Sigmoid colon (tissue), 7 donors: ENCODE data around the gene COBL. TPM values are rescaled to one million over a fixed set of nuclear protein-coding genes. Genes with fewer than 3 reads are reported as not detected.

ENCODE experiments used
- DNase-seq: peaks from one replicate; pipeline ENCODE4 v3.0.0-alpha.2; 2019
- H3K27ac ChIP-seq, 4 donors: fragments of 200-600 bp; sonication (generic); one replicate each; pipeline ENCODE4 v1.5.1; 2016 to 2019; ENCODE audit warnings: mild to moderate bottlenecking in 1 of 4
- H3K27me3 ChIP-seq, 3 donors: fragments of 200-600 bp; sonication (generic); one replicate each; pipeline ENCODE4 v1.5.1; 2019; ENCODE audit warnings: mild to moderate bottlenecking in 1 of 3
- H3K36me3 ChIP-seq, 4 donors: fragments of 200-600 bp; sonication (generic); one replicate each; pipeline ENCODE4 v1.5.1; 2016 to 2019
- H3K4me1 ChIP-seq, 4 donors: fragments of 200-600 bp; sonication (generic); one replicate each; pipeline ENCODE4 v1.5.1; 2017 to 2019
- H3K4me3 ChIP-seq, 4 donors: fragments of 200-600 bp; sonication (generic); one replicate each; pipeline ENCODE4 v1.5.1; 2017 to 2019; ENCODE audit warnings: mild to moderate bottlenecking in 2 of 4, moderate library complexity in 1 of 4
- H3K9me3 ChIP-seq, 4 donors: fragments of 200-600 bp in 3 of 4; sonication (generic) in 3 of 4; one replicate each; pipeline versions ENCODE4 v1.5.1 to v1.6.1; 2013 to 2019
- CTCF ChIP-seq, 4 experiments: fragments of 450-650 bp in 3 of 4; fragments of 200-600 bp in 1 of 4; IDR thresholded peaks; one replicate each; pipeline ENCODE4 v1.5.1; 2016 to 2019; ENCODE audit warnings: antibody characterized with exemption in 4 of 4, mild to moderate bottlenecking in 3 of 4, moderate library complexity in 2 of 4
- EP300 ChIP-seq, 4 donors: sonication (generic); formaldehyde crosslinking; IDR thresholded peaks; one replicate each; pipeline ENCODE4 v1.6.1; 2017; ENCODE audit warnings: antibody characterized with exemption in 4 of 4
- POLR2A ChIP-seq, 2 donors: fragments of 450-650 bp; IDR thresholded peaks; one replicate each; pipeline ENCODE4 v1.6.1; 2016; ENCODE audit warnings: antibody characterized with exemption in 2 of 2, mild to moderate bottlenecking in 2 of 2, moderate library complexity in 2 of 2
- POLR2AphosphoS5 ChIP-seq, 4 donors: sonication (generic); formaldehyde crosslinking; IDR thresholded peaks; one replicate each; pipeline ENCODE4 v1.6.1; 2017; ENCODE audit warnings: antibody characterized with exemption in 4 of 4
- whole genome bisulfite sequencing, 2 donors: extraction: QIAGEN DNeasy Blood & Tissue Kit; methylation state at CpG; one replicate each; pipeline ENCODE4 v1.1.7; 2013; 5-methylcytosine and 5-hydroxymethylcytosine counted together
- intact Hi-C: fragments of 100-400 bp; cut with DNase I; formaldehyde crosslinking; loops from one replicate; pipeline ENCODE4 v1.15.1; 2023
- polyA plus RNA-seq, 3 donors: library from polyadenylated mRNA; stranded (reverse); fragments of 200-250 nt; gene quantifications; one replicate each; pipeline ENCODE4 v1.2.3, GENCODE V29; 2013
- total RNA-seq, 4 donors: library from RNA; depleted of rRNA; stranded (reverse); fragments of >200 nt; gene quantifications; one replicate each; pipeline ENCODE4 v1.1.0, GENCODE V29; 2016
- donor health status: healthy with polysubstance abuse.
- donor health status: Bipolar disorder and iron deficiency.
- donor health status: healthy.

COBL gene
- total and polyA plus RNA-seq, 7 donors: 3.0 to 27.6 (median 10.0) TPM

- no peaks in the 10 kb centered on the region for H3K9me3 ChIP-seq
- no peak overlapping the region for H3K27ac ChIP-seq
- H3K36me3 ChIP-seq: no peaks in the 10 kb centered on the region
- H3K4me3 ChIP-seq: no peak overlapping the region
- H3K4me1 ChIP-seq: no peaks in the 10 kb centered on the region
- WGBS, 2 donors: 94% methylated on average over 4 of the region's 4 CpGs
- H3K27me3 ChIP-seq: no peaks in the 10 kb centered on the region
- TF ChIP-seq POLR2AphosphoS5 (IDR thresholded peaks at IDR 0.05) (no peak), EP300 (IDR thresholded peaks at IDR 0.05) (no peak), POLR2A (IDR thresholded peaks at IDR 0.05) (no peak), CTCF (IDR thresholded peaks at IDR 0.05) (no peak)
- intact Hi-C loops: loop anchor here (10.0 kb wide), 1 partner anchor 359 kb away; no protein-coding TSS in a partner anchor
- DNase-seq: no peak
These were observed 162.4 kb downstream of the COBL start for GRCh38 chr7:51154201-51154600.

- Histone ChIP-seq H3K4me1 (no peaks in the 10 kb centered on the region), H3K36me3 (no peaks in the 10 kb centered on the region), H3K9me3 (peaks cover 0 to 2% (median 0%) of the 10 kb centered on the region in 4 donors), H3K27me3 (no peaks in the 10 kb centered on the region), H3K27ac (no peak overlapping the region), H3K4me3 (no peak overlapping the region)
- TF ChIP-seq EP300 (IDR thresholded peaks at IDR 0.05): no peak
- TF ChIP-seq POLR2AphosphoS5 (IDR thresholded peaks at IDR 0.05): no peak
- TF ChIP-seq POLR2A (IDR thresholded peaks at IDR 0.05): no peak
- no peak for TF ChIP-seq CTCF (IDR thresholded peaks at IDR 0.05)
- intact Hi-C loops: loop anchor here (10.0 kb wide), 1 partner anchor 358 kb away; no protein-coding TSS in a partner anchor
- WGBS, 2 donors: 70 to 85% methylated on average over 4 of the region's 4 CpGs
- no peak for DNase-seq
These were observed 163.9 kb downstream of the COBL start for GRCh38 chr7:51152706-51153200.

GRCh38 chr7:51151455-51151854 lies 165.2 kb downstream of the COBL start:
- Histone ChIP-seq H3K4me3 (no peak overlapping the region), H3K27ac (no peak overlapping the region), H3K27me3 (no peaks in the 10 kb centered on the region), H3K9me3 (peaks cover 0 to 7% (median 5%) of the 10 kb centered on the region in 4 donors), H3K36me3 (no peaks in the 10 kb centered on the region), H3K4me1 (no peaks in the 10 kb centered on the region)
- intact Hi-C loops: loop anchor here (10.0 kb wide), 1 partner anchor 357 kb away; no protein-coding TSS in a partner anchor
- TF ChIP-seq EP300 (IDR thresholded peaks at IDR 0.05): no peak
- TF ChIP-seq POLR2A (IDR thresholded peaks at IDR 0.05): no peak
- TF ChIP-seq POLR2AphosphoS5 (IDR thresholded peaks at IDR 0.05): no peak
- TF ChIP-seq CTCF (IDR thresholded peaks at IDR 0.05): no peak
- 40 to 57% methylated on average over 3 of the region's 3 CpGs for WGBS, 2 donors
- DNase-seq: no peak

- intact Hi-C loops: loop anchor here (10.0 kb wide), 1 partner anchor 355 kb away; no protein-coding TSS in a partner anchor
- no peaks in the 10 kb centered on the region for H3K27me3 ChIP-seq
- DNase-seq: no peak
- H3K4me3 ChIP-seq: no peak overlapping the region
- WGBS, 2 donors: 94 to 95% methylated on average over 3 of the region's 3 CpGs
- H3K4me1 ChIP-seq: no peaks in the 10 kb centered on the region
- no peaks in the 10 kb centered on the region for H3K36me3 ChIP-seq
- no peak overlapping the region for H3K27ac ChIP-seq
- TF ChIP-seq POLR2A (IDR thresholded peaks at IDR 0.05) (no peak), CTCF (IDR thresholded peaks at IDR 0.05) (no peak), EP300 (IDR thresholded peaks at IDR 0.05) (no peak)
- peaks cover 0 to 7% (median 5%) of the 10 kb centered on the region in 4 donors for H3K9me3 ChIP-seq
These were observed 166.4 kb downstream of the COBL start for GRCh38 chr7:51150193-51150592.

- H3K27ac ChIP-seq: no peak overlapping the region
- H3K27me3 ChIP-seq: no peaks in the 10 kb centered on the region
- DNase-seq: no peak
- 92 to 96% methylated on average over 6 of the region's 6 CpGs for WGBS, 2 donors
- H3K4me1 ChIP-seq: no peaks in the 10 kb centered on the region
- no peaks in the 10 kb centered on the region for H3K36me3 ChIP-seq
- TF ChIP-seq POLR2AphosphoS5 (IDR thresholded peaks at IDR 0.05) (no peak), POLR2A (IDR thresholded peaks at IDR 0.05) (no peak), CTCF (IDR thresholded peaks at IDR 0.05) (no peak), EP300 (IDR thresholded peaks at IDR 0.05) (no peak)
- intact Hi-C loops: no loop called here
- peaks cover 0 to 7% (median 5%) of the 10 kb centered on the region in 4 donors for H3K9me3 ChIP-seq
- no peak overlapping the region for H3K4me3 ChIP-seq
These were observed 168.4 kb downstream of the COBL start for GRCh38 chr7:51148216-51148615.
